Effector memory CD8-positive, alpha-beta T cell (primary cell): ENCODE results near the gene ZCCHC2.

Source experiments
- ATAC-seq: fragments of 150-1000 bp; cut with Tn5 transposase; replicated peaks from 2 replicates; pipeline ENCODE4 v1.10.0; 2021; ENCODE audit warnings: mild to moderate bottlenecking, moderate library complexity
- DNase-seq, 3 experiments: peaks; one replicate each; pipeline ENCODE4 v3.0.0; 2021
- H3K27ac Mint-ChIP-seq, 2 donors: one replicate each; pipeline ENCODE4 v1.8.0; 2022; ENCODE audit warnings: mild to moderate bottlenecking in 2 of 2, mixed read lengths in 2 of 2, moderate library complexity in 2 of 2
- H3K27me3 Mint-ChIP-seq, 2 donors: one replicate each; pipeline ENCODE4 v1.8.0; 2022; ENCODE audit warnings: mixed read lengths in 2 of 2
- H3K36me3 Mint-ChIP-seq: one replicate; pipeline ENCODE4 v1.8.0; 2022; ENCODE audit warnings: mild to moderate bottlenecking, moderate library complexity, mixed read lengths; ENCODE audit not compliant: insufficient read depth
- H3K4me1 Mint-ChIP-seq, 2 donors: one replicate each; pipeline ENCODE4 v1.8.0; 2022; ENCODE audit warnings: low read depth in 2 of 2, mixed read lengths in 2 of 2
- H3K4me3 Mint-ChIP-seq, 2 donors: one replicate each; pipeline ENCODE4 v1.8.0; 2022; ENCODE audit warnings: mild to moderate bottlenecking in 2 of 2, mixed read lengths in 2 of 2, moderate library complexity in 2 of 2
- H3K9me3 Mint-ChIP-seq, 2 donors: one replicate each; pipeline ENCODE4 v1.8.0; 2022; ENCODE audit warnings: mixed read lengths in 2 of 2
- total RNA-seq, 9 experiments: gene quantifications; one replicate each; lab custom pipeline; 2026; lab: John Stamatoyannopoulos, UW

Gene ZCCHC2
- total RNA-seq = 76.9 to 99.9 (median 94.8) reads per million in 9 experiments

- peaks cover 16 to 30% of the 10 kb centered on the region in 2 donors for H3K4me1 Mint-ChIP-seq
- H3K9me3 Mint-ChIP-seq = no peaks in the 10 kb centered on the region
- H3K27me3 Mint-ChIP-seq = no peaks in the 10 kb centered on the region
- peak within 1 kb of the TSS; percentile 93 to 98 for H3K4me3 Mint-ChIP-seq
- H3K36me3 Mint-ChIP-seq = peaks cover 26% of the 10 kb centered on the region
- peak; percentile 74 for ATAC-seq
- DNase-seq = peak; percentile 98 to 100 (median 100)
- H3K27ac Mint-ChIP-seq = peak within 1 kb of the TSS; percentile 92 to 94
Observed at GRCh38 chr18:62522504-62523254, at the start of gene ZCCHC2. Gene ZCCHC2 (plus strand): TSS chr18:62523025. CDS start chr18:62523425, 400 bp downstream.

DNA sequence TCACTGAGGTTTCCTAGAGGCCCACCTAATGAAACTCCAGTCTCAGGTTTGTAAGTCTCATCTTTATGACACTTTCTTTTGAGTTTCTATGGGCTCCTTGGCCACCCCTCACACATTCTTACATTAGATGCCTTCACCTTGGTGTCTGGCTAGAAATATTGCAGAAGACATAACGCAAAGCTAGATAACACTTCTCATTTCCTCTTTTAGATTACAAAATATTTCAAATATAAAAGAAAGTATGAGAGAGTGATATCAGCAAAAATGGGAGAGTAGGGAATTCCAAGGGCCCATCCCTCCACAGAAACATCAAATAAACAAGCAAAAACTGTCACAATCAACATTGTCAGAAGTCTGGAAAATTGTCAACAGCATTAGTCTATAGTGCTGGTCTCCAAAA, 43.3 kb upstream of the ZCCHC2 start:
- Mint-ChIP-seq H3K9me3 (peaks cover 4 to 16% of the 10 kb centered on the region in 2 donors), H3K36me3 (no peaks in the 10 kb centered on the region), H3K4me1 (no peaks in the 10 kb centered on the region), H3K4me3 (no peak overlapping the region), H3K27ac (no peak overlapping the region), H3K27me3 (peaks cover 54 to 61% of the 10 kb centered on the region in 2 donors)
- ATAC-seq = no peak
- DNase-seq = no peak

GRCh38 chr18:62480927-62481326, 41.9 kb upstream of the ZCCHC2 start:
- H3K4me1 Mint-ChIP-seq = no peaks in the 10 kb centered on the region
- H3K36me3 Mint-ChIP-seq = no peaks in the 10 kb centered on the region
- H3K4me3 Mint-ChIP-seq = no peak overlapping the region
- peaks cover 4 to 16% of the 10 kb centered on the region in 2 donors for H3K9me3 Mint-ChIP-seq
- H3K27ac Mint-ChIP-seq = no peak overlapping the region
- no peak for DNase-seq
- ATAC-seq = no peak
- H3K27me3 Mint-ChIP-seq = peaks cover 60 to 61% of the 10 kb centered on the region in 2 donors

DNA sequence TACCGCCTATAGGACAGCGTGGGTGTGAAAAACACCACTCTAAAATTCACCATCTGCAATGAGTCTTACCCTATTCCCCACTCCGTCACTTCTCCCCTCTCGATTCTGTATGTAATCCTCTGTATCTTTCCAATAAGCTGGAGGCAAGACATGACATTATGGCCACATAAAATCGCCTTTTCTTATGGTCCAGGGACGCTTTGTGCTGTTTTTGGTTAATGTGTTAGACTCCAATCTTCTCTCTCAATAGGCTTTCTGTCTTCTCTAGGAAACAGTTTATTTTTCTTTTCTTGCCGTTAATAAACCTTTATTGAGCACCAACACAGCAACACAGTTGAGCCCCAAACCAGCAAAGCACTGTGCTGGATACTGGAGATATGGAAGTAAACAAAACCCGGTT, 37.9 kb upstream of the ZCCHC2 start:
- ATAC-seq (no peak), DNase-seq (no peak)
- Mint-ChIP-seq H3K27ac (no peak overlapping the region), H3K9me3 (peaks cover 4 to 14% of the 10 kb centered on the region in 2 donors), H3K36me3 (no peaks in the 10 kb centered on the region), H3K4me3 (no peak overlapping the region), H3K27me3 (peaks cover 46 to 51% of the 10 kb centered on the region in 2 donors), H3K4me1 (no peaks in the 10 kb centered on the region)

DNA sequence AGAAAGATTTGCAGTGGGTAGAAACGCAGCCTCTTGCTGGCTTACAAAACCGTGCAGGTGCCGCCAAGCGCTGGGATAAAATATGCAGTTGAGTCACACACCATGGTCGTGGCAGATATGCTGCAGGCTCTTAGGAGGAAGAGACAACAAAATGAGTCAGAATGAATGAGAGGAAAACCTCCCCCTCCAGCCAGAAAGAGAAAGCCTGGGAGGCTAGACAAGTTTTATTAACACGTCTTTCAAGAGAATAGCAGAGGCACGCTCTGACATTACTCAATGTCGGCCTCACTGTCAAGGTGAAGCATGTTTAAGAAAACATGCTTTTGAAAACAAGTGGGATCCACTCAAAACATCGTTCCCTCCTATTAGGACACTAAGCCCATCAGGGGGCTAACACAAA, 37.1 kb upstream of the ZCCHC2 start:
- H3K27me3 Mint-ChIP-seq = peaks cover 44 to 54% of the 10 kb centered on the region in 2 donors
- no peaks in the 10 kb centered on the region for H3K36me3 Mint-ChIP-seq
- peaks cover 2 to 8% of the 10 kb centered on the region in 2 donors for H3K9me3 Mint-ChIP-seq
- no peak for DNase-seq
- H3K4me1 Mint-ChIP-seq = no peaks in the 10 kb centered on the region
- no peak overlapping the region for H3K27ac Mint-ChIP-seq
- ATAC-seq = no peak
- no peak overlapping the region for H3K4me3 Mint-ChIP-seq

GRCh38 chr18:62486290-62486964, 36.4 kb upstream of the ZCCHC2 start:
- no peaks in the 10 kb centered on the region for H3K4me1 Mint-ChIP-seq
- DNase-seq (no peak), ATAC-seq (no peak)
- H3K36me3 Mint-ChIP-seq = no peaks in the 10 kb centered on the region
- peaks cover 0 to under 1% of the 10 kb centered on the region in 2 donors for H3K9me3 Mint-ChIP-seq
- no peak overlapping the region for H3K4me3 Mint-ChIP-seq
- H3K27me3 Mint-ChIP-seq = peaks cover 46 to 61% of the 10 kb centered on the region in 2 donors
- no peak overlapping the region for H3K27ac Mint-ChIP-seq

DNA sequence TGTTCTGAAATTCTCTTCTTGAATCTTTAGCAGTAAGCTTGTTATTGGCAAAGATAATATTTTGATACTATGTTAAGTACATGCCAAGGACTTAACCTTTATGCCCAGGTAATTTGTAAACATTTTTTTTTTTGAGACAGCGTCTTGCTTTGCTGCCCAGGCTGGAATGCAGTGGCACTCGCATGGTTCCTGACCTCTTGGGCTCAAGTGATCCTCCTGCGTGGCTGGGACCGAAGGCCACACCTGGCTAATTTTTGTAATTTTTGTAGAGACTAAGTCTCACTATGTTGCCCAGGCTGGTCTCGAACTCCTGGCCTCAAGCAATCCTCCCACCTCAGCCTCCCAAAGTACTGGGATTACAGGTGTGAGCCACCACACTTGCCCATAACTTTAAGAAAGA, 35.7 kb upstream of the ZCCHC2 start:
- Mint-ChIP-seq H3K36me3 (no peaks in the 10 kb centered on the region), H3K9me3 (no peaks in the 10 kb centered on the region), H3K4me1 (no peaks in the 10 kb centered on the region), H3K27ac (no peak overlapping the region), H3K27me3 (peaks cover 53 to 67% of the 10 kb centered on the region in 2 donors), H3K4me3 (no peak overlapping the region)
- DNase-seq = no peak
- ATAC-seq = no peak

DNA sequence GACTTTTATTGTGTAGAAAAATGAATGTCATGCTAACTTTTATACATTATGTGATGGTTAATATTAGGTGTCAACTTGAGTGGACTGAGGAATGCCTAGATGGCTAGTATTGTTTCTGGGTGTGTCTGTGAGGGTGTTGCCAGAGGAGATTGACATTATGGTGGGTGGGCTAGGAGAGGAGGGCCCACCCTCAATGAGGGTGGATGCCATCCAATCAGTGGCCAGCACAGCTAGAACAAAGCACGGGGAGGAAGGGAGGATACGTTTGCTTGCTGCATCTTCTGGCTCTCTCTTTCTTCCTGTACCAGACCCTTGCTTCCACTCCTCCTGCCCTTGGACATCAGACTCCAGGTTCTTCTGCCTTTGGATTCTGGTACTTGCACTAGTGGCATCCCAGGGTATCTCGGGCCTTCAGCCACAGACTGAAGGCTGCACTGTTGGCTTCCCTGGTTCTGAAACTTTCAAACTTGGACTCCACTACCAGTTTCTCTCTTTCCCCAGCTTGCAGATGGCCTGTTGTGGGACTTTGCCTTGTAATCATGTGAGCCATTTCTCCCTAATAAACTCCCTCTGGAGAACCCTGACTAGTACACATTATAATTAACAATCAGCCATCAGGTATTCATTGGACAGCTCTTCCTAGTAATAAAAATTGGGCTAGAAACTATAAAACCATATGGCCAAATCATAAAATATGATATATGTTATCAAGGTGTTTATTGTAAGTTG, 31.7 kb upstream of the ZCCHC2 start:
- Mint-ChIP-seq H3K36me3 (no peaks in the 10 kb centered on the region), H3K9me3 (no peaks in the 10 kb centered on the region), H3K4me1 (no peaks in the 10 kb centered on the region), H3K4me3 (no peak overlapping the region), H3K27ac (no peak overlapping the region), H3K27me3 (peaks cover 44 to 60% of the 10 kb centered on the region in 2 donors)
- DNase-seq (no peak), ATAC-seq (no peak)

DNA sequence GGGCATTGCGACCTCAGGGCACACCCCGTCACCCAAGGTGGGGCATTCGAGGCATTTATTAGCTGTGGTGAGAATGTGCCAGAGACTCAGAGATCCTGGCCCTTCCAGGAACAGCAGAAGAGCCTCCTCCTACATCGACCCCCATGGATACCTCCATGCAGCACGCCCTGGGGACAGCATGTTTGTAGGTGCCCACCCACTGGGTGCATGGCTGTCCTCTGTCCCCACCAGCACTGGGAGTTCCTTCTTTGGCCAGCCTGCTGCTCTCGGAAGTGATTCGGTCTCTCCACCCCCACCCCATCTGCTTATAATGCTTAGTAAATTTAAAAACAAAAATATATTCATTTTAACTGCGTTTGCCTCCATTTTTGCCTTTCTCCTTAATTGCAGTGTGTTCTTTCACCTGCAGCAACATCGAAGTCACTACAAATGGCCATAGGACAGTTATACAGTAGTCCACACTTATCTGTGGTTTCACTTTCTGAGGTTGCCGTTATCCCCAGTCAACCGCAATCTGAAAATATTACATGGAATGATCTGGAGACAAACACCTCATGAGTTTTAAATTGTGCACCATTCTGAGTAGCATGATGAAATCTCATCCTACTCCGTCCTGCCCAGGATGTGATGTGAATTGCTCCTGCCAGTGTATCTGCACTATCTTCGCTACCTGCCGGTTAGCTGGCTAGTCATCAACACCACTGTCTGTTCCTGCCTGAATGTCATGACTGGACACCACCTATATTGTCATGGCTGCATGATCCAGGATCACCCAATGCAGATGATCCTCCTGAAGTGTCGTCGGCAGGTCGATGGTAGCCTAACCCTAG, 29.6 kb upstream of the ZCCHC2 start:
- Mint-ChIP-seq H3K9me3 (no peaks in the 10 kb centered on the region), H3K36me3 (no peaks in the 10 kb centered on the region), H3K4me1 (no peaks in the 10 kb centered on the region), H3K4me3 (no peak overlapping the region), H3K27ac (no peak overlapping the region), H3K27me3 (peaks cover 44 to 48% of the 10 kb centered on the region in 2 donors)
- DNase-seq (no peak), ATAC-seq (no peak)

DNA sequence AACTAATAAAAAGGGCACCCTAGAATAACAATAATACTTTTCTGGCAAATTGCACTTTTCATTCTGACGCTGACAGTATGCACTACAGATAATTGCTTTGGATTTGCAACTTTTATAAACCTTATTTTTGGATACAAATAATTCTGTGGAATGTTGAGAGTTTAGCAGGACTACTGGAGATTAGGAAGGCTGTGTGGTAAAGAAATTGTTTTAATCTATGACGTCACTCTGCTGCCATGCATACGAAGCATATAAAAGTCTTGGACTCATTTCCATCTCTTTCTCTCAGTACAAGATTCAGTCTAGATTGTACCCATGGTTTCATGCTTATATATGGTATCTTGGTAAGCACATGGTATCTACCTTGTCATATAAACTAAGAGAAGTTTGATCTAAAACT, 28.1 kb upstream of the ZCCHC2 start:
- Mint-ChIP-seq H3K4me1 (no peaks in the 10 kb centered on the region), H3K27ac (no peak overlapping the region), H3K4me3 (no peak overlapping the region), H3K9me3 (no peaks in the 10 kb centered on the region), H3K27me3 (peaks cover 43 to 45% of the 10 kb centered on the region in 2 donors), H3K36me3 (no peaks in the 10 kb centered on the region)
- ATAC-seq = no peak
- DNase-seq = no peak

DNA sequence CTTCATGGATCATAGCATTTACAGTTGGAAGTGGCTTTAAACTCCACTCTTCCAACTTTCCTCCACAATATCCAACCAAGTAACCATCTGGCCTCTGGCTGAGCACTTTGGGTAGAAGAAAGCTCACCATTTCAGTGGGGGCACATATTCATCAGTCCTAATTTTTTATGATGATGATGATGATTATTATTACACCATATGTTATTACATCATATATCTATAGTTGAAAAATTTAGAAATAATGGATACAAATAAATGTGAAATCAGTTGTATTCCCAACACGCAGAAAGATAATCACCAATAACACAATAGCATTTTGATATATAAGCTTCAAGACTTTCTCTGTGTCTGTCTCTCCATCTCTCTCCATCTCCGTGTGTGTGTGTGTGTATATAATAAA, 26.6 kb upstream of the ZCCHC2 start:
- DNase-seq = no peak
- H3K27me3 Mint-ChIP-seq = peaks cover 35 to 36% of the 10 kb centered on the region in 2 donors
- H3K9me3 Mint-ChIP-seq = no peaks in the 10 kb centered on the region
- H3K4me3 Mint-ChIP-seq = no peak overlapping the region
- H3K36me3 Mint-ChIP-seq = no peaks in the 10 kb centered on the region
- H3K27ac Mint-ChIP-seq = no peak overlapping the region
- ATAC-seq = no peak
- no peaks in the 10 kb centered on the region for H3K4me1 Mint-ChIP-seq

GRCh38 chr18:62497190-62497772, 25.5 kb upstream of the ZCCHC2 start:
- ATAC-seq (no peak), DNase-seq (no peak)
- Mint-ChIP-seq H3K27ac (no peak overlapping the region), H3K9me3 (no peaks in the 10 kb centered on the region), H3K4me3 (no peak overlapping the region), H3K36me3 (no peaks in the 10 kb centered on the region), H3K4me1 (no peaks in the 10 kb centered on the region), H3K27me3 (peaks cover 25 to 26% of the 10 kb centered on the region in 2 donors)
